Lower leg skin (tissue), 4 donors: ENCODE results near the gene GTPBP6. TPM values are rescaled to one million over a fixed set of nuclear protein-coding genes. Genes with fewer than 3 reads are reported as not detected.

ENCODE experiments used
- DNase-seq, 2 donors: peaks; one replicate each; pipeline ENCODE4 v3.0.0-alpha.2; 2019; ENCODE audit warnings: low spot score in 2 of 2
- H3K4me3 ChIP-seq: fragments of 200-600 bp; sonication (generic); 2 replicates; pipeline ENCODE4 v1.5.1; 2017; ENCODE audit warnings: mild to moderate bottlenecking, low read depth; ENCODE audit not compliant: poor library complexity, severe bottlenecking
- CTCF ChIP-seq, 3 donors: fragments of 450-650 bp; IDR thresholded peaks; one replicate each; pipeline ENCODE4 v1.5.1; 2016; ENCODE audit warnings: antibody characterized with exemption in 3 of 3, mild to moderate bottlenecking in 3 of 3, moderate library complexity in 2 of 3
- POLR2A ChIP-seq, 2 donors: fragments of 450-650 bp; IDR thresholded peaks; one replicate each; pipeline ENCODE4 v1.6.1; 2016 to 2017; ENCODE audit warnings: antibody characterized with exemption in 2 of 2, mild to moderate bottlenecking in 1 of 2, moderate library complexity in 1 of 2
- WGBS, 2 donors: methylation state at CpG; one replicate each; pipeline ENCODE4 v1.1.5; 2018; 5-methylcytosine and 5-hydroxymethylcytosine counted together
- intact Hi-C: fragments of 100-400 bp; cut with DNase I; formaldehyde crosslinking; loops from one replicate; pipeline ENCODE4 v1.15.0; 2023; ENCODE audit warnings: low total_unique reads
- total RNA-seq, 4 donors: library from RNA; depleted of rRNA; stranded (reverse); fragments of >200 nt; gene quantifications; one replicate each; pipeline ENCODE4 v1.1.0, GENCODE V29; 2016

GTPBP6 gene
- total RNA-seq, 4 donors from 2014 or later, result 35.9 to 53.4 (median 48.2) TPM

- TF ChIP-seq CTCF (IDR thresholded peaks at IDR 0.05) (no peak), POLR2A (IDR thresholded peaks at IDR 0.05) (no peak)
- H3K4me3 ChIP-seq, result no peak overlapping the region
- 93 to 95% methylated on average over 39 to 51 of the region's 51 CpGs for WGBS, 2 donors
- no peak for DNase-seq
- intact Hi-C loops, result no loop called here
Measured at GRCh38 chrX:333611-334311, 15.2 kb upstream of the GTPBP6 start.

GRCh38 chrX:332916-333610 lies 14.5 kb upstream of the GTPBP6 start:
- no peak for TF ChIP-seq CTCF (IDR thresholded peaks at IDR 0.05)
- 96% methylated on average over 22 to 29 of the region's 33 CpGs for WGBS, 2 donors
- no peak overlapping the region for H3K4me3 ChIP-seq
- intact Hi-C loops, result no loop called here
- no peak for DNase-seq

GRCh38 chrX:332496-332860 lies 13.9 kb upstream of the GTPBP6 start:
- TF ChIP-seq POLR2A (IDR thresholded peaks at IDR 0.05) (no peak), CTCF (IDR thresholded peaks at IDR 0.05) (no peak)

GRCh38 chrX:331825-332495 lies 13.4 kb upstream of the GTPBP6 start:
- intact Hi-C loops, result no loop called here
- 49 to 57% methylated on average over 24 to 25 of the region's 35 CpGs for WGBS, 2 donors
- TF ChIP-seq POLR2A (IDR thresholded peaks at IDR 0.05), result no peak
- TF ChIP-seq CTCF (IDR thresholded peaks at IDR 0.05), result no peak
- no peak for DNase-seq
- H3K4me3 ChIP-seq, result no peak overlapping the region

More at GRCh38 chrX:332496-332860, 13.9 kb upstream of the GTPBP6 start:
- DNase-seq, result no peak
- WGBS, 2 donors, result 91 to 95% methylated on average over 20 to 23 of the region's 23 CpGs
- H3K4me3 ChIP-seq, result no peak overlapping the region
- intact Hi-C loops, result no loop called here

DNA sequence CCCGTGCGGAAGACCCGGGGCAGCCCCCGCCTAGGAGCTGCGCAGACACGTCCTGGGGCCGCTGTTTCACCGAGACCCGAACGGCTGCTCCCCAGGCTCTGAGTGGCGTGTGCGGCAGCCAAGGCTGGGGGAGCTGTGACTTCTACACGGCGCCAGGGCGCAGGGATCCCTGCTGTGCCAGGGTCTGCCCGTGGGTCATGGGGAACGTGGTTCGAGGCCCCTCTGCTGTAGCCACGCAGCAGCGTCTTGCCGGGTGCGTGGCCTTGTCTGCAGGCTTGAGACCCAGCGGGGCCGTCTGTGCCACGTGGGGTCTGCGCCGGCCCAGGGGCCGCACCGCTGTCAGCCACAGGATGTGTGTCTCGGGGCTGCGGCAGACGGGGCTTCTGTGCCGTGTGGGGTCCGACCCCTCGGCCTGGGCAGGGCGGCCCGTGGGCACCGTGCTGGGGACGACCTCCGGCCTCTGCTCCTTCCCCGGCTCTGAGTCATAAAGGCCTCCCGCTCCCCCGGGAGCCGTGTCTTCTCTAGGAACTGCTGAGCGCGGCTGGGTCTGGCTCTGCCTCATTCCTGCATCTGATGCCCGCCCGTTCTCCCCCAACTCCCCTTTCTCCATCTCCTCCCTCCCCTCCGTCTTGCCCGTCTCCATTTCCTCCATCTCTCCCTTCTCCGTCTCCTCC lies 12.7 kb upstream of the GTPBP6 start:
- 1 to 20% methylated on average over 13 to 37 of the region's 51 CpGs for WGBS, 2 donors
- no peak for DNase-seq
- no peak overlapping the region for H3K4me3 ChIP-seq
- intact Hi-C loops, result no loop called here
- TF ChIP-seq CTCF (IDR thresholded peaks at IDR 0.05) (no peak), POLR2A (IDR thresholded peaks at IDR 0.05) (no peak)
